ENCODE results near the gene TTN. TPM values are rescaled to one million over a fixed set of nuclear protein-coding genes. Genes with fewer than 3 reads are reported as not detected.

The TTN gene
- total RNA-seq, 1 experiment from 2014 or later: not detected

- Histone ChIP-seq H3K27me3 (ENCODE audit: insufficient read depth, low read depth) (peaks cover 66% of the 10 kb centered on the region), H3K79me2 (ENCODE audit: low read depth) (no peaks in the 10 kb centered on the region), H3K27ac (no peak overlapping the region), H3K4me3 (no peak overlapping the region), H3F3A (ENCODE audit: insufficient read depth, low read depth) (no peaks in the 10 kb centered on the region), H4K20me1 (ENCODE audit: insufficient read depth) (no peaks in the 10 kb centered on the region), H2AFZ (no peak overlapping the region), H3K36me3 (ENCODE audit: low read depth) (no peaks in the 10 kb centered on the region), H3K4me2 (no peak overlapping the region), H3K4me1 (replicated peaks; ENCODE audit: insufficient read depth) (no peaks in the 10 kb centered on the region), H3K9me2 (ENCODE audit: insufficient read depth) (peaks cover 5% of the 10 kb centered on the region; the same call in 1 of the 2 replicates), H3K9me3 (ENCODE audit: insufficient read depth, low read depth) (no peaks in the 10 kb centered on the region)
- TF ChIP-seq, protein P1, sequence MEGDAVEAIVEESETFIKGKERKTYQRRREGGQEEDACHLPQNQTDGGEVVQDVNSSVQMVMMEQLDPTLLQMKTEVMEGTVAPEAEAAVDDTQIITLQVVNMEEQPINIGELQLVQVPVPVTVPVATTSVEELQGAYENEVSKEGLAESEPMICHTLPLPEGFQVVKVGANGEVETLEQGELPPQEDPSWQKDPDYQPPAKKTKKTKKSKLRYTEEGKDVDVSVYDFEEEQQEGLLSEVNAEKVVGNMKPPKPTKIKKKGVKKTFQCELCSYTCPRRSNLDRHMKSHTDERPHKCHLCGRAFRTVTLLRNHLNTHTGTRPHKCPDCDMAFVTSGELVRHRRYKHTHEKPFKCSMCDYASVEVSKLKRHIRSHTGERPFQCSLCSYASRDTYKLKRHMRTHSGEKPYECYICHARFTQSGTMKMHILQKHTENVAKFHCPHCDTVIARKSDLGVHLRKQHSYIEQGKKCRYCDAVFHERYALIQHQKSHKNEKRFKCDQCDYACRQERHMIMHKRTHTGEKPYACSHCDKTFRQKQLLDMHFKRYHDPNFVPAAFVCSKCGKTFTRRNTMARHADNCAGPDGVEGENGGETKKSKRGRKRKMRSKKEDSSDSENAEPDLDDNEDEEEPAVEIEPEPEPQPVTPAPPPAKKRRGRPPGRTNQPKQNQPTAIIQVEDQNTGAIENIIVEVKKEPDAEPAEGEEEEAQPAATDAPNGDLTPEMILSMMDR (conservative IDR thresholded peaks at IDR 0.05): no peak
- no peak for TF ChIP-seq EZH2 (IDR thresholded peaks at IDR 0.05; ENCODE audit: low read depth)
- no TSS peak for BruUV-seq (replicated peaks)
- intact Hi-C loops (cut with micrococcal nuclease; ENCODE audit: unreplicated experiment): no loop called here
- no peak for DNase-seq
- ChIA-PET CTCF (no interaction called here), POLR2A (ENCODE audit: unreplicated experiment) (no interaction called here)
These were observed 73.2 kb downstream of the TTN start for GRCh38 chr2:178733975-178734374.

DNA sequence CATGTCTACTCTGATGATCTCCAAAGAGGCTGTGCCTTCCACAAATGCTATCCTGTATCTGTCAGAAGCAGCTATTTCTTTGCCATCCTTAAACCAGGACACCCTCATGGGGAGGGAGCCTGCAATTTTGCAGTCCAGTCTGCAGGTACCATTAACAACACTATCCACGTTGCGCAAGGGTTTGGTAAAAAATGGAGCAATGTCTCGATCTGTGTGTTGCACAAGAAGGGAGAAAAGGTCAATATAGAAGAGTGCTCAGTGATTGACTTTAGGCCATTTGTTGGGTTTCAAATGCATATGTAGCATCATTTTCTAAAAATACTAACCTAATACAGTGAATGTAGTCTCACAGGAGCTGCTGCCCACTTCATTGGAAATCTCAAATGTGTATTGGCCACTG is 74.3 kb downstream of the TTN start:
- Histone ChIP-seq H3K27ac (no peak overlapping the region), H3K27me3 (ENCODE audit: insufficient read depth, low read depth) (peaks cover 76% of the 10 kb centered on the region), H3K36me3 (ENCODE audit: low read depth) (no peaks in the 10 kb centered on the region), H3K79me2 (ENCODE audit: low read depth) (no peaks in the 10 kb centered on the region), H3K4me3 (no peak overlapping the region), H3K4me2 (no peak overlapping the region), H2AFZ (no peak overlapping the region), H3K9me2 (ENCODE audit: insufficient read depth) (peaks cover 5% of the 10 kb centered on the region; the same call in 1 of the 2 replicates), H4K20me1 (ENCODE audit: insufficient read depth) (no peaks in the 10 kb centered on the region), H3K4me1 (replicated peaks; ENCODE audit: insufficient read depth) (no peaks in the 10 kb centered on the region), H3K9me3 (ENCODE audit: insufficient read depth, low read depth) (no peaks in the 10 kb centered on the region), H3F3A (ENCODE audit: insufficient read depth, low read depth) (no peaks in the 10 kb centered on the region)
- no peak for DNase-seq
- intact Hi-C loops (cut with micrococcal nuclease; ENCODE audit: unreplicated experiment): no loop called here
- ChIA-PET POLR2A (ENCODE audit: unreplicated experiment) (interaction anchor here (0.7 kb wide), 1 partner anchor 41 kb away, joined by 10 read pairs; no protein-coding TSS in a partner anchor), CTCF (no interaction called here)
- BruUV-seq (replicated peaks): no TSS peak
- TF ChIP-seq, protein P1 (conservative IDR thresholded peaks at IDR 0.05): no peak
- no peak for TF ChIP-seq EZH2 (IDR thresholded peaks at IDR 0.05; ENCODE audit: low read depth)

DNA sequence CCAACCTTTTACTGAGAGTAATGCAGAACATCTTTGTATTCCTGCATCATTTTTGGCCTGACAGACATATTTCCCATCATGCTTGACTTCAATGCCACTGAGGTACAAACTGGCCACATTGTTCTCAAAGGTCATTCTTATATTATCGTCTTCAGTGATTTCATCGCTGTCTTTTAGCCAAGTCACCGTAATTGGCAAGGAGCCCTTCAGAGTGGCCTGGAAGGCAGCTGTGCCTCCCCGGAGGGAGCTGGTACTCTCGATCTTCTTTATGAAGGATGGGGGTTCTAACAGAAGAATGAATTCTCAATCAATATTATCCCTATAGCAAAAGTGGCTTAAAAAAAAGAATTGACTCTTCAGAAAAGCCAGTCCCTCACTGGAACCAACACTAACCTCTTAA is 75.9 kb downstream of the TTN start:
- ChIA-PET POLR2A (ENCODE audit: unreplicated experiment) (no interaction called here), CTCF (no interaction called here)
- no peak overlapping the region for H2AFZ ChIP-seq
- no peaks in the 10 kb centered on the region for H3K79me2 ChIP-seq (ENCODE audit: low read depth)
- intact Hi-C loops (cut with micrococcal nuclease; ENCODE audit: unreplicated experiment): no loop called here
- H3K4me2 ChIP-seq: no peak overlapping the region
- TF ChIP-seq, protein P1 (conservative IDR thresholded peaks at IDR 0.05): no peak
- no peak for TF ChIP-seq EZH2 (IDR thresholded peaks at IDR 0.05; ENCODE audit: low read depth)
- H3K4me3 ChIP-seq: no peak overlapping the region
- H4K20me1 ChIP-seq (ENCODE audit: insufficient read depth): no peaks in the 10 kb centered on the region
- H3K27me3 ChIP-seq (ENCODE audit: insufficient read depth, low read depth): peaks cover 86% of the 10 kb centered on the region
- H3K9me2 ChIP-seq (ENCODE audit: insufficient read depth): peaks cover 10% of the 10 kb centered on the region; the same call in 1 of the 2 replicates
- no peaks in the 10 kb centered on the region for H3K4me1 ChIP-seq (replicated peaks; ENCODE audit: insufficient read depth)
- H3K36me3 ChIP-seq (ENCODE audit: low read depth): no peaks in the 10 kb centered on the region
- H3K9me3 ChIP-seq (ENCODE audit: insufficient read depth, low read depth): no peaks in the 10 kb centered on the region
- no peak for DNase-seq
- no peaks in the 10 kb centered on the region for H3F3A ChIP-seq (ENCODE audit: insufficient read depth, low read depth)
- no TSS peak for BruUV-seq (replicated peaks)
- no peak overlapping the region for H3K27ac ChIP-seq

Measured in PC-9 (cell line).